Neuron (in vitro differentiated cells): ENCODE data around the gene MACO1.
"Not testable (repeated sequence)": the region's sequence is repeated elsewhere in the genome, so short reads cannot be mapped to it uniquely, and the experiment has no call there.

ENCODE experiments used
- H2AFZ ChIP-seq: one replicate; pipeline ENCODE4 v1.6.1; 2013; ENCODE audit warnings: low read depth, mild to moderate bottlenecking, inconsistent platforms, low read length, moderate library complexity
- H3K27me3 ChIP-seq: one replicate; pipeline ENCODE4 v1.6.1; 2013; ENCODE audit warnings: low read length; ENCODE audit not compliant: insufficient read depth
- H3K36me3 ChIP-seq: one replicate; pipeline ENCODE4 v1.6.1; 2013; ENCODE audit warnings: low read length; ENCODE audit not compliant: insufficient read depth
- H3K4me1 ChIP-seq: one replicate; pipeline ENCODE4 v1.6.1; 2013; ENCODE audit warnings: low read length; ENCODE audit not compliant: insufficient read depth
- H3K4me3 ChIP-seq: 2 replicates; pipeline ENCODE4 v1.5.1; 2013; ENCODE audit warnings: mild to moderate bottlenecking, low read length, moderate library complexity
- H3K9me3 ChIP-seq: one replicate; pipeline ENCODE4 v1.6.1; 2013; ENCODE audit warnings: low read length

Gene MACO1

GRCh38 chr1:25430073-25430966 lies at the start of gene MACO1:
Gene MACO1 (plus strand): TSS chr1:25430897. CDS start chr1:25431099, 202 bp downstream.
- H3K27me3 ChIP-seq, result no peaks in the 10 kb centered on the region
- H2AFZ ChIP-seq, result peak within 1 kb of the TSS; percentile 98
- no peaks in the 10 kb centered on the region for H3K9me3 ChIP-seq
- H3K4me3 ChIP-seq, result peak within 1 kb of the TSS; percentile 81
- peaks cover 19% of the 10 kb centered on the region for H3K4me1 ChIP-seq
- no peaks in the 10 kb centered on the region for H3K36me3 ChIP-seq

GRCh38 chr1:25382543-25382942 lies 48.2 kb upstream of the MACO1 start:
- not testable (repeated sequence) for H3K9me3 ChIP-seq, H3K27me3 ChIP-seq, H3K36me3 ChIP-seq, H3K4me3 ChIP-seq, H2AFZ ChIP-seq, H3K4me1 ChIP-seq

- not testable (repeated sequence) for H2AFZ ChIP-seq, H3K4me1 ChIP-seq, H3K36me3 ChIP-seq, H3K4me3 ChIP-seq, H3K27me3 ChIP-seq, H3K9me3 ChIP-seq
Measured at GRCh38 chr1:25383090-25383489, 47.6 kb upstream of the MACO1 start.

- not testable (repeated sequence) for H3K27me3 ChIP-seq, H2AFZ ChIP-seq, H3K9me3 ChIP-seq, H3K36me3 ChIP-seq, H3K4me3 ChIP-seq, H3K4me1 ChIP-seq
Measured at GRCh38 chr1:25383875-25384274, 46.8 kb upstream of the MACO1 start.

GRCh38 chr1:25387096-25387495 lies 43.6 kb upstream of the MACO1 start:
- H3K27me3 ChIP-seq, H3K4me1 ChIP-seq, H3K36me3 ChIP-seq, H3K4me3 ChIP-seq, H2AFZ ChIP-seq, H3K9me3 ChIP-seq: not testable (repeated sequence)

GRCh38 chr1:25388691-25389090 lies 42.0 kb upstream of the MACO1 start:
- H3K9me3 ChIP-seq, H3K4me3 ChIP-seq, H3K27me3 ChIP-seq, H2AFZ ChIP-seq, H3K36me3 ChIP-seq, H3K4me1 ChIP-seq: not testable (repeated sequence)

GRCh38 chr1:25389721-25390120 lies 41.0 kb upstream of the MACO1 start:
- not testable (repeated sequence) for H3K27me3 ChIP-seq, H2AFZ ChIP-seq, H3K36me3 ChIP-seq, H3K4me3 ChIP-seq, H3K4me1 ChIP-seq, H3K9me3 ChIP-seq

- Histone ChIP-seq H3K9me3 (no peaks in the 10 kb centered on the region), H3K27me3 (no peaks in the 10 kb centered on the region), H3K4me3 (no peak overlapping the region), H2AFZ (no peak overlapping the region), H3K36me3 (no peaks in the 10 kb centered on the region), H3K4me1 (no peaks in the 10 kb centered on the region)
Measured at GRCh38 chr1:25392841-25393240, 37.9 kb upstream of the MACO1 start.

GRCh38 chr1:25397549-25397948 lies 33.1 kb upstream of the MACO1 start:
- H2AFZ ChIP-seq, H3K4me3 ChIP-seq, H3K4me1 ChIP-seq, H3K27me3 ChIP-seq, H3K36me3 ChIP-seq, H3K9me3 ChIP-seq: not testable (repeated sequence)

GRCh38 chr1:25398079-25398478 lies 32.6 kb upstream of the MACO1 start:
- not testable (repeated sequence) for H3K4me1 ChIP-seq, H3K4me3 ChIP-seq, H3K9me3 ChIP-seq, H2AFZ ChIP-seq, H3K27me3 ChIP-seq, H3K36me3 ChIP-seq

- not testable (repeated sequence) for H3K27me3 ChIP-seq, H2AFZ ChIP-seq, H3K9me3 ChIP-seq, H3K4me3 ChIP-seq, H3K36me3 ChIP-seq, H3K4me1 ChIP-seq
Measured at GRCh38 chr1:25402947-25403803, 27.5 kb upstream of the MACO1 start.

GRCh38 chr1:25405731-25406305 lies 24.9 kb upstream of the MACO1 start:
- not testable (repeated sequence) for H3K9me3 ChIP-seq, H3K4me3 ChIP-seq, H3K27me3 ChIP-seq, H3K36me3 ChIP-seq, H2AFZ ChIP-seq, H3K4me1 ChIP-seq

- H3K27me3 ChIP-seq, H2AFZ ChIP-seq, H3K9me3 ChIP-seq, H3K36me3 ChIP-seq, H3K4me3 ChIP-seq, H3K4me1 ChIP-seq: not testable (repeated sequence)
Measured at GRCh38 chr1:25409641-25410427, 20.9 kb upstream of the MACO1 start.
